Measurements from ENCODE around the gene PMAIP1. TPM values are rescaled to one million over a fixed set of nuclear protein-coding genes. Genes with fewer than 3 reads are reported as not detected.

PMAIP1 gene
- total RNA-seq, 4 donors from 2014 or later = 0.94 to 2.5 (median 1.4) TPM; not detected in 1

GRCh38 chr18:59861963-59862819 lies 37.6 kb upstream of the PMAIP1 start:
- Histone ChIP-seq H3K9me3 (no peaks in the 10 kb centered on the region), H3K27me3 (no peaks in the 10 kb centered on the region), H3K4me3 (no peak overlapping the region), H3K27ac (no peak overlapping the region), H3K36me3 (no peaks in the 10 kb centered on the region), H3K4me1 (peaks cover 0 to 4% (median 0%) of the 10 kb centered on the region in 4 donors)
- no peak for DNase-seq
- TF ChIP-seq CTCF (IDR thresholded peaks at IDR 0.05) (no peak), POLR2A (IDR thresholded peaks at IDR 0.05) (no peak)

GRCh38 chr18:59865241-59865986 lies 34.4 kb upstream of the PMAIP1 start:
- Histone ChIP-seq H3K4me1 (peaks cover 0 to 4% (median 0%) of the 10 kb centered on the region in 4 donors), H3K9me3 (no peaks in the 10 kb centered on the region), H3K4me3 (no peak overlapping the region), H3K36me3 (no peaks in the 10 kb centered on the region), H3K27ac (no peak overlapping the region), H3K27me3 (no peaks in the 10 kb centered on the region)
- no peak for DNase-seq
- TF ChIP-seq POLR2A (IDR thresholded peaks at IDR 0.05) (no peak), CTCF (IDR thresholded peaks at IDR 0.05) (no peak)

GRCh38 chr18:59866551-59867269 lies 33.1 kb upstream of the PMAIP1 start:
- Histone ChIP-seq H3K27ac (no peak overlapping the region), H3K9me3 (no peaks in the 10 kb centered on the region), H3K27me3 (no peaks in the 10 kb centered on the region), H3K36me3 (no peaks in the 10 kb centered on the region), H3K4me1 (peaks cover 0 to 4% (median 0%) of the 10 kb centered on the region in 4 donors), H3K4me3 (no peak overlapping the region)
- TF ChIP-seq CTCF (IDR thresholded peaks at IDR 0.05) = no peak
- TF ChIP-seq POLR2A (IDR thresholded peaks at IDR 0.05) = no peak
- no peak for DNase-seq

- no peak overlapping the region for H3K27ac ChIP-seq
- no peak for DNase-seq
- no peaks in the 10 kb centered on the region for H3K9me3 ChIP-seq
- H3K4me1 ChIP-seq = peaks cover 0 to 4% (median 0%) of the 10 kb centered on the region in 4 donors
- TF ChIP-seq POLR2A (IDR thresholded peaks at IDR 0.05) (no peak), CTCF (IDR thresholded peaks at IDR 0.05) (no peak)
- no peaks in the 10 kb centered on the region for H3K36me3 ChIP-seq
- H3K4me3 ChIP-seq = no peak overlapping the region
- H3K27me3 ChIP-seq = no peaks in the 10 kb centered on the region
Measured at GRCh38 chr18:59867337-59868104, 32.3 kb upstream of the PMAIP1 start.

GRCh38 chr18:59870623-59871130 lies 29.1 kb upstream of the PMAIP1 start:
- H3K27ac ChIP-seq = no peak overlapping the region
- no peak overlapping the region for H3K4me3 ChIP-seq
- no peaks in the 10 kb centered on the region for H3K4me1 ChIP-seq
- H3K36me3 ChIP-seq = no peaks in the 10 kb centered on the region
- no peaks in the 10 kb centered on the region for H3K27me3 ChIP-seq
- no peaks in the 10 kb centered on the region for H3K9me3 ChIP-seq
- TF ChIP-seq CTCF (IDR thresholded peaks at IDR 0.05) (no peak), POLR2A (IDR thresholded peaks at IDR 0.05) (no peak)
- no peak for DNase-seq
